Endodermal cell (in vitro differentiated cells): ENCODE results near the gene GSTM4. TPM values are rescaled to one million over a fixed set of nuclear protein-coding genes. Genes with fewer than 3 reads are reported as not detected.
A peak's percentile ranks its signal among the peaks of the same experiment; 100 is the strongest.

Experiments
- DNase-seq: peaks from one replicate; pipeline ENCODE4 v3.0.0-alpha.2; 2017
- H3K27ac ChIP-seq: 2 replicates; pipeline ENCODE4 v1.5.1; 2013; ENCODE audit warnings: mild to moderate bottlenecking, low read depth, low read length, moderate library complexity
- H3K27me3 ChIP-seq: 2 replicates; pipeline ENCODE4 v1.6.1; 2013; ENCODE audit warnings: mild to moderate bottlenecking, low read length, moderate library complexity; ENCODE audit not compliant: insufficient read depth, control insufficient read depth, poor library complexity, severe bottlenecking
- H3K36me3 ChIP-seq: 2 replicates; pipeline ENCODE4 v1.7.0; 2013; ENCODE audit warnings: mild to moderate bottlenecking, low read length, moderate library complexity; ENCODE audit not compliant: control insufficient read depth, insufficient read depth
- H3K4me1 ChIP-seq: one replicate; pipeline ENCODE4 v1.7.0; 2013; ENCODE audit warnings: low read length; ENCODE audit not compliant: control insufficient read depth, insufficient read depth
- H3K4me3 ChIP-seq: 2 replicates; pipeline ENCODE4 v1.5.1; 2013; ENCODE audit warnings: mild to moderate bottlenecking, low read length, moderate library complexity
- H3K9ac ChIP-seq: 2 replicates; pipeline ENCODE4 v1.6.1; 2013; ENCODE audit warnings: mild to moderate bottlenecking, low read length, moderate library complexity; ENCODE audit not compliant: poor library complexity, severe bottlenecking; ENCODE audit errors: extremely low read depth
- H3K9me3 ChIP-seq: 2 replicates; pipeline ENCODE4 v1.6.1; 2013; ENCODE audit warnings: mild to moderate bottlenecking, low read length, moderate library complexity; ENCODE audit not compliant: control insufficient read depth
- H3K27ac Mint-ChIP-seq: 2 replicates; pipeline ENCODE4 v1.8.0; 2020; ENCODE audit warnings: mixed read lengths
- H3K27me3 Mint-ChIP-seq: 2 replicates; pipeline ENCODE4 v1.8.0; 2021; ENCODE audit warnings: mild to moderate bottlenecking, mixed read lengths; ENCODE audit not compliant: insufficient read depth
- H3K36me3 Mint-ChIP-seq: 2 replicates; pipeline ENCODE4 v1.8.0; 2020; ENCODE audit warnings: low read depth, mixed read lengths
- H3K4me1 Mint-ChIP-seq: 2 replicates; pipeline ENCODE4 v1.8.0; 2020; ENCODE audit warnings: mixed read lengths
- H3K4me3 Mint-ChIP-seq: 2 replicates; pipeline ENCODE4 v1.8.0; 2020; ENCODE audit warnings: mild to moderate bottlenecking, moderate library complexity, mixed read lengths
- H3K9me3 Mint-ChIP-seq: 2 replicates; pipeline ENCODE4 v1.8.0; 2020; ENCODE audit warnings: mild to moderate bottlenecking, mixed read lengths
- CTCF ChIP-seq: fragments of 200-600 bp; sonication (generic); conservative IDR thresholded peaks from 2 replicates; pipeline ENCODE4 v1.5.0; 2021; ENCODE audit warnings: antibody characterized with exemption, mild to moderate bottlenecking
- WGBS, 2 experiments: methylation state at CpG; one replicate each; pipeline versions ENCODE4 v1.1.5 to v1.1.7; 2013; ENCODE audit warnings: missing lambda C conversion rate in 2 of 2, mixed read lengths in 1 of 2; ENCODE audit not compliant: insufficient coverage in 1 of 2, insufficient read length in 1 of 2; 5-methylcytosine and 5-hydroxymethylcytosine counted together
- total RNA-seq, 2 donors: library from RNA; stranded (reverse); fragmentation: NEBNext Ultra II Directional in 1 of 2; extraction: Animal tissue kit (Norgen Biotek cat#: 25700) in 1 of 2; gene quantifications; 2 replicates in 1 of 2; 3 replicates in 1 of 2; pipeline ENCODE4 v1.2.1, GENCODE V29; 2021

GSTM4 gene
- total RNA-seq, 2 donors from 2014 or later, result 20.1 to 28.5 TPM

DNA sequence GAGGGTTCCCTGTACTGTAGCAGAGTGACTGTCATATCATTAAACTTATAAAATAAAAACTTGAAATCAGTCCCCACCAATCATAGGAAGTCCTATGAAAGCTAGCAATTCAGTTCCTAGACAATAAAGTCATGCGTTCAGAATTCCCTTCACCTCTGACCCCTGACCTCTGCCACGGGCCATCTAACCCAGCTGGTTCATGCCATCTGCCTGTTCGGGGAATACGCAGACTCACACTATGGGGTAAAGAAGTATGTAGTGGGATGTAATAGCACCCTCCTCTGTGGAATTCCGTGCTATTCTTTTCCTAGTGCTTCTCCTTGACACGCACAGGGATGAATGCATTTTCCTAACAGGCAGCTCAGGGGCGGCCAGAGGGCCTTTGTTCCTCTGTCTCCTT is 2.1 kb downstream of the GSTM4 start:
- H3K4me3 Mint-ChIP-seq, result no peak overlapping the region
- H3K4me3 ChIP-seq, result no peak overlapping the region
- no peak for TF ChIP-seq CTCF

DNA sequence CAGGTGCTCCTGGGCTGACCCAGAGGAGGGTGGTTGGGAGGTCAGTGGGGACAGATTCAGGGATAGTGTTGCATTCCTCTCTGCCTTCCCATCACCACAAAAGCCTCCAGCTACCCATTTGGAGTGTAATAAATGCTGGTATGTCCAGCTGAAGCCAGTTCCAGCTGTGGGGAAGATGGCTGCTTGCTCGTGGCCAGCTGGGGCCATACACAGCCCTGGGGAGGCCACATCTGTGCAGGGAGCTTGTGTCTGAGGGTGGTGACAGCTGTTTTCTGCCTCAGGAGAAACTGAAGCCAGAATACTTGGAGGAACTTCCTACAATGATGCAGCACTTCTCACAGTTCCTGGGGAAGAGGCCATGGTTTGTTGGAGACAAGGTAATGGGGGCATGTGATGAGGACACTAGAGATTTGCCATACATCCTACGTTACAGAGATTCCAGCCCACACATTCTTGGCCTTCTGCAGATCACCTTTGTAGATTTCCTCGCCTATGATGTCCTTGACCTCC is 2.7 kb downstream of the GSTM4 start:
- WGBS, 2 experiments, result 61% methylated on average over 3 of the region's 3 CpGs; no CpG with 5 or more reads in 1 of the 2 experiments
- H3K9ac ChIP-seq, result no peak overlapping the region
- H3K4me1 Mint-ChIP-seq, result peaks cover 3% of the 10 kb centered on the region
- no peak overlapping the region for H3K4me3 Mint-ChIP-seq
- peaks cover 12% of the 10 kb centered on the region for H3K27me3 ChIP-seq
- H3K4me1 ChIP-seq, result no peaks in the 10 kb centered on the region
- peaks cover 15% of the 10 kb centered on the region for H3K27me3 Mint-ChIP-seq
- DNase-seq, result no peak
- peaks cover 10% of the 10 kb centered on the region for H3K36me3 Mint-ChIP-seq
- H3K27ac Mint-ChIP-seq, result no peak overlapping the region
- no peaks in the 10 kb centered on the region for H3K36me3 ChIP-seq
- no peak overlapping the region for H3K4me3 ChIP-seq
- H3K9me3 Mint-ChIP-seq, result no peaks in the 10 kb centered on the region
- peak overlapping the region; percentile 63 for H3K27ac ChIP-seq
- no peak for TF ChIP-seq CTCF
- no peaks in the 10 kb centered on the region for H3K9me3 ChIP-seq

More for the DNA sequence above, 2.1 kb downstream of the GSTM4 start:
- 70 to 92% methylated on average over 3 to 7 of the region's 7 CpGs for WGBS, 2 experiments
- Histone ChIP-seq H3K9ac (no peak overlapping the region), H3K36me3 (no peaks in the 10 kb centered on the region), H3K27ac (peak overlapping the region; percentile 63), H3K9me3 (no peaks in the 10 kb centered on the region), H3K27me3 (peaks cover 18% of the 10 kb centered on the region), H3K4me1 (no peaks in the 10 kb centered on the region)
- Mint-ChIP-seq H3K9me3 (no peaks in the 10 kb centered on the region), H3K27me3 (peaks cover 21% of the 10 kb centered on the region), H3K4me1 (peaks cover 3% of the 10 kb centered on the region), H3K36me3 (peaks cover 10% of the 10 kb centered on the region), H3K27ac (no peak overlapping the region)
- DNase-seq, result no peak

GRCh38 chr1:109659145-109659544 is 3.2 kb downstream of the GSTM4 start:
- H3K9ac ChIP-seq, result no peak overlapping the region
- Mint-ChIP-seq H3K4me3 (no peak overlapping the region), H3K27me3 (peaks cover 12% of the 10 kb centered on the region), H3K27ac (peak overlapping the region; percentile 77), H3K9me3 (no peaks in the 10 kb centered on the region), H3K4me1 (peaks cover 3% of the 10 kb centered on the region), H3K36me3 (peaks cover 10% of the 10 kb centered on the region)
- whole genome bisulfite sequencing, 2 experiments, result 88 to 100% methylated on average over 1 to 2 of the region's 2 CpGs
- DNase-seq, result no peak
- no peaks in the 10 kb centered on the region for H3K9me3 ChIP-seq
- H3K36me3 ChIP-seq, result no peaks in the 10 kb centered on the region
- no peaks in the 10 kb centered on the region for H3K4me1 ChIP-seq
- TF ChIP-seq CTCF, result no peak
- no peak overlapping the region for H3K27ac ChIP-seq
- H3K4me3 ChIP-seq, result no peak overlapping the region
- H3K27me3 ChIP-seq, result peaks cover 9% of the 10 kb centered on the region
